Skin of body (tissue), 2 donors: ENCODE results near the gene ZNF594. TPM values are rescaled to one million over a fixed set of nuclear protein-coding genes. Genes with fewer than 3 reads are reported as not detected.
"Not testable (repeated sequence)": the region's sequence is repeated elsewhere in the genome, so short reads cannot be mapped to it uniquely, and the experiment has no call there.

ENCODE experiments used
- DNase-seq: peaks from one replicate; lab custom pipeline; 2025; lab: John Stamatoyannopoulos, UW
- total RNA-seq: library from RNA; depleted of rRNA; stranded (reverse); fragments of >200 nt; gene quantifications from one replicate; pipeline ENCODE4 v1.2.3, GENCODE V29; 2014

Gene ZNF594
- total RNA-seq, 1 donor from 2014 or later, result 10.2 TPM

- no peak for DNase-seq
Observed at GRCh38 chr17:5203178-5203907, 11.7 kb upstream of the ZNF594 start.

GRCh38 chr17:5201011-5201410 is 9.3 kb upstream of the ZNF594 start:
- DNase-seq, result no peak

- no peak for DNase-seq
Observed at GRCh38 chr17:5200360-5200759, 8.7 kb upstream of the ZNF594 start.

- no peak for DNase-seq
Observed at GRCh38 chr17:5198472-5198871, 6.8 kb upstream of the ZNF594 start.

GRCh38 chr17:5194346-5194745 is 2.7 kb upstream of the ZNF594 start:
- DNase-seq, result no peak

GRCh38 chr17:5184288-5184687 is 7.4 kb downstream of the ZNF594 start:
- no peak for DNase-seq

GRCh38 chr17:5183410-5183793 is 8.3 kb downstream of the ZNF594 start:
- DNase-seq, result no peak

- no peak for DNase-seq
Observed at GRCh38 chr17:5182597-5183409, 8.9 kb downstream of the ZNF594 start.

- DNase-seq, result no peak
Observed at GRCh38 chr17:5181509-5182305, 10.0 kb downstream of the ZNF594 start.

GRCh38 chr17:5179003-5179402 is 12.7 kb downstream of the ZNF594 start:
- DNase-seq, result no peak

- not testable (repeated sequence) for DNase-seq
Observed at GRCh38 chr17:5175027-5175426, 16.6 kb downstream of the ZNF594 start.

- DNase-seq, result not testable (repeated sequence)
Observed at GRCh38 chr17:5165791-5166564, 25.7 kb downstream of the ZNF594 start.

- no peak for DNase-seq
Observed at GRCh38 chr17:5164436-5164835, 27.2 kb downstream of the ZNF594 start.

GRCh38 chr17:5161793-5162192 is 29.9 kb downstream of the ZNF594 start:
- DNase-seq, result not testable (repeated sequence)

GRCh38 chr17:5160702-5161101 is 31.0 kb downstream of the ZNF594 start:
- not testable (repeated sequence) for DNase-seq

- DNase-seq, result not testable (repeated sequence)
Observed at GRCh38 chr17:5146122-5146521, 45.5 kb downstream of the ZNF594 start.

- DNase-seq, result not testable (repeated sequence)
Observed at GRCh38 chr17:5142877-5143276, 48.8 kb downstream of the ZNF594 start.

- DNase-seq, result no peak
Observed at GRCh38 chr17:5139458-5139732, 52.3 kb downstream of the ZNF594 start.

GRCh38 chr17:5138616-5139457 is 52.8 kb downstream of the ZNF594 start:
- no peak for DNase-seq

- DNase-seq, result not testable (repeated sequence)
Observed at GRCh38 chr17:5138198-5138544, 53.5 kb downstream of the ZNF594 start.
